Mucosa of rectum (tissue), 2 donors: Measurements from ENCODE around the gene RPS5.
"Not testable (repeated sequence)": the region's sequence is repeated elsewhere in the genome, so short reads cannot be mapped to it uniquely, and the experiment has no call there.

Experiments used
- H3K27ac ChIP-seq, 2 donors: one replicate each; pipeline ENCODE4 v1.7.0; 2013; ENCODE audit warnings: inconsistent platforms in 2 of 2, low read depth in 2 of 2, low read length in 2 of 2
- H3K27me3 ChIP-seq, 2 donors: one replicate each; pipeline ENCODE4 v1.7.0; 2013; ENCODE audit warnings: low read length in 2 of 2; ENCODE audit not compliant: control insufficient read depth in 2 of 2, insufficient read depth in 2 of 2
- H3K36me3 ChIP-seq, 2 donors: one replicate each; pipeline ENCODE4 v1.7.0; 2013; ENCODE audit warnings: low read length in 2 of 2; ENCODE audit not compliant: control insufficient read depth in 2 of 2, insufficient read depth in 2 of 2
- H3K4me1 ChIP-seq, 2 donors: one replicate each; pipeline ENCODE4 v1.7.0; 2013; ENCODE audit warnings: low read length in 2 of 2, mild to moderate bottlenecking in 1 of 2; ENCODE audit not compliant: control insufficient read depth in 2 of 2, insufficient read depth in 2 of 2
- H3K4me3 ChIP-seq, 2 donors: one replicate each; pipeline ENCODE4 v1.7.0; 2013; ENCODE audit warnings: low read length in 2 of 2
- H3K9ac ChIP-seq, 2 donors: one replicate each; pipeline ENCODE4 v1.7.0; 2013; ENCODE audit warnings: low read length in 2 of 2, low read depth in 1 of 2, mild to moderate bottlenecking in 1 of 2
- H3K9me3 ChIP-seq, 2 donors: one replicate each; pipeline ENCODE4 v1.7.0; 2013; ENCODE audit warnings: low read length in 2 of 2; ENCODE audit not compliant: control insufficient read depth in 2 of 2
- donor health status: healthy.
- donor health status: Normal muscosa, but diverticular disease.

The RPS5 gene

DNA sequence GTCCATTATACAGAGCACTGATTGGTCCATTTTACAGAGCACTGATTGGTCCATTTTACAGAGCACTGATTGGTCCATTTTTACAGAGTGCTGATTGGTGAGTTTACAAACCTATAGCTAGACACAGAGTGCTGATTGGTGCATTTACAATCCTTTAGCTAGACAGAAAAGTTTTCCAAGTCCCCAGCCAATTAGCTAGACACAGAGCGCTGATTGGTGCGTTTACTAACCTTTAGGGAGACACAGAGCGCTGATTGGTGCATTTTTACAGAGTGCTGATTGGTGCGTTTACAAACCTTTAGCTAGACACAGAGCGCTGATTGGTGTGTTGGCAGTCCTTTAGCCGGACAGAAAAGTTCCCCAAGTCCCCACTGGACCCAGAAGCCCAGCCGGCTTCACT, 55.9 kb downstream of the RPS5 start:
- not testable (repeated sequence) for H3K27me3 ChIP-seq, H3K9me3 ChIP-seq, H3K36me3 ChIP-seq, H3K27ac ChIP-seq, H3K4me1 ChIP-seq, H3K9ac ChIP-seq, H3K4me3 ChIP-seq
